Measurements from ENCODE around the gene ZBTB20. TPM values are rescaled to one million over a fixed set of nuclear protein-coding genes. Genes with fewer than 3 reads are reported as not detected.

The ZBTB20 gene
- total and polyA plus RNA-seq, 10 donors, result 0.32 to 89.7 (median 71.8) TPM

DNA sequence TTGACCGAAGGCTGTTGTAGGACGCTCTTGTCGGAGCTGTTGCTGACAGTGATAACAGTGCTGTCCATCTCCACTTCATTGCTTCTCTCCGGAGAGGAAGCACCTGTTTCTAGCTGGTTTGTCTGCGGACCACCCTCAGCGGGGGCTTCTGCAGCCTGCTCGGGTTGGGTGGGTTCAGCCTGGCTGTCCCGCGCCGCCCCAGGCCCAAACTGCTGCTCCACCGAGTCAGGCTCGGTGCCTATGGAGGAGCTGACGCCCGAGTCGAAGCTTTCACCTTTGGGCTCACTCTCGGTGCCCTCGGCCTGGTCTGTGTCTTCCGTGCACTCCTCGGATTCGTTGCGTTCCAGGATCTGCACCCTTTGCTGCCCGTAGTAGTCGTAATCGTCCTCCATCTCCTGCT is 796.4 kb downstream of the ZBTB20 start:
- WGBS, 5 donors, result 96 to 99% (median 97%) methylated on average over 15 to 24 of the region's 24 CpGs
- no peak overlapping the region for H3K27ac ChIP-seq
- H3K36me3 ChIP-seq, result peaks cover 0 to 49% (median 25%) of the 10 kb centered on the region in 6 donors
- H3K9me3 ChIP-seq, result peaks cover 0 to 4% (median 0%) of the 10 kb centered on the region in 8 donors
- H3K27me3 ChIP-seq (replicated peaks in 1 of 7), result no peaks in the 10 kb centered on the region
- DNase-seq, result no peak
- peaks cover 0 to 11% (median 5%) of the 10 kb centered on the region in 6 donors for H3K4me1 ChIP-seq
- no peak for TF ChIP-seq POLR2AphosphoS5 (IDR thresholded peaks at IDR 0.05)
- no peak for TF ChIP-seq CTCF (IDR thresholded peaks at IDR 0.05 in 8 of 11, conservative IDR thresholded peaks at IDR 0.05 in 3 of 11)
- TF ChIP-seq POLR2A (IDR thresholded peaks at IDR 0.05), result no peak
- no peak overlapping the region for H3K4me3 ChIP-seq
- intact Hi-C loops (cut with DNase I; ENCODE audit: low total_unique reads), result no loop called here

GRCh38 chr3:114350271-114350670 is 796.8 kb downstream of the ZBTB20 start:
- intact Hi-C loops (cut with DNase I; ENCODE audit: low total_unique reads), result no loop called here
- Histone ChIP-seq H3K27ac (no peak overlapping the region), H3K4me3 (no peak overlapping the region), H3K9me3 (peaks cover 0 to 4% (median 0%) of the 10 kb centered on the region in 8 donors), H3K4me1 (peaks cover 0 to 13% (median 6%) of the 10 kb centered on the region in 6 donors), H3K36me3 (peaks cover 0 to 50% (median 25%) of the 10 kb centered on the region in 6 donors), H3K27me3 (replicated peaks in 1 of 7) (no peaks in the 10 kb centered on the region)
- WGBS, 5 donors, result 96 to 100% (median 97%) methylated on average over 11 to 12 of the region's 12 CpGs
- no peak for TF ChIP-seq POLR2A (IDR thresholded peaks at IDR 0.05)
- no peak for TF ChIP-seq POLR2AphosphoS5 (IDR thresholded peaks at IDR 0.05)
- TF ChIP-seq CTCF (IDR thresholded peaks at IDR 0.05 in 8 of 11, conservative IDR thresholded peaks at IDR 0.05 in 3 of 11), result no peak
- DNase-seq, result no peak

DNA sequence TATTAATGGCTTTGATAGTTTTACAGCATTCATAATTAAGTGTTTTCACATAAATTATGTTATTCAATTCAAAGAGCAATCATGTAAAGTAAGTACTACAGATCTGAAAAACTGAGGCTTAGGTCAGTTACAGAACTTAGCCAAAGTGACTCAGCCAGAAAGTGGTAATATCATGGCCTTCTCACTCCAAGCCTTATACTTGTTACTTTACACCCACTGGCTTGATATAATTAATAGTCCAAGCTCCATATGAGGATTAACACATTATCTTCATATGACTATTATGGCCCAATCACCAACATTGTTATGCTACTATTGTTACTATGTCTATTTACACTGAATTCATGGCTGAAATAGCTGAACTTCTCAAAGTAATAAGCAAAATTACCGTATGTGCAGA is 802.6 kb downstream of the ZBTB20 start:
- Histone ChIP-seq H3K4me1 (peaks cover 0 to 13% (median 6%) of the 10 kb centered on the region in 6 donors), H3K9me3 (no peaks in the 10 kb centered on the region), H3K27me3 (replicated peaks in 1 of 7) (no peaks in the 10 kb centered on the region), H3K27ac (no peak overlapping the region), H3K36me3 (peaks cover 0 to 46% (median 0%) of the 10 kb centered on the region in 6 donors), H3K4me3 (no peak overlapping the region)
- no peak for TF ChIP-seq POLR2A (IDR thresholded peaks at IDR 0.05)
- TF ChIP-seq CTCF (IDR thresholded peaks at IDR 0.05 in 8 of 11, conservative IDR thresholded peaks at IDR 0.05 in 3 of 11), result no peak
- no peak for TF ChIP-seq POLR2AphosphoS5 (IDR thresholded peaks at IDR 0.05)
- WGBS, 5 donors, result 70 to 95% (median 92%) methylated on average over 1 of the region's 1 CpG
- DNase-seq, result no peak
- intact Hi-C loops (cut with DNase I; ENCODE audit: low total_unique reads), result no loop called here

GRCh38 chr3:114338651-114339357 is 808.3 kb downstream of the ZBTB20 start:
- Histone ChIP-seq H3K9me3 (no peaks in the 10 kb centered on the region), H3K27me3 (replicated peaks in 1 of 7) (no peaks in the 10 kb centered on the region), H3K4me1 (peaks cover 0 to 22% (median 7%) of the 10 kb centered on the region in 6 donors), H3K4me3 (peak overlapping the region in 1 of 8 donors; percentile 19), H3K36me3 (peaks cover 0 to 40% (median 4%) of the 10 kb centered on the region in 6 donors), H3K27ac (peak overlapping the region; percentile 4 to 74 (median 52))
- 89 to 93% (median 91%) methylated on average over 19 of the region's 19 CpGs for WGBS, 5 donors
- peak; percentile 81 for DNase-seq
- TF ChIP-seq POLR2AphosphoS5 (IDR thresholded peaks at IDR 0.05) (peak in 1 of 3 donors; percentile 33), CTCF (IDR thresholded peaks at IDR 0.05 in 8 of 11, conservative IDR thresholded peaks at IDR 0.05 in 3 of 11) (no peak)
- intact Hi-C loops (cut with DNase I; ENCODE audit: low total_unique reads), result no loop called here

Data from spleen (tissue), 11 donors.